ENCODE data around the gene ARID1B. TPM values are rescaled to one million over a fixed set of nuclear protein-coding genes. Genes with fewer than 3 reads are reported as not detected.

Gene ARID1B
- total RNA-seq, 1 donor from 2014 or later, result 155 TPM

GRCh38 chr6:157228426-157229131, 451.4 kb downstream of the ARID1B start:
- H3K27ac Mint-ChIP-seq, result no peak overlapping the region
- DNase-seq (ENCODE audit: low spot score in 2 of 2, unreplicated experiment in 2 of 2), result no peak
- H3K4me3 Mint-ChIP-seq, result no peak overlapping the region
- H3K9me3 Mint-ChIP-seq, result no peaks in the 10 kb centered on the region
- peaks cover 17% of the 10 kb centered on the region for H3K27me3 Mint-ChIP-seq (ENCODE audit: low read depth)
- TF ChIP-seq CTCF (IDR thresholded peaks at IDR 0.05; ENCODE audit: unreplicated experiment), result no peak
- no peaks in the 10 kb centered on the region for H3K36me3 Mint-ChIP-seq
- peaks cover 24% of the 10 kb centered on the region for H3K4me1 Mint-ChIP-seq

GRCh38 chr6:157229132-157229618, 452.0 kb downstream of the ARID1B start:
- Mint-ChIP-seq H3K9me3 (no peaks in the 10 kb centered on the region), H3K27me3 (ENCODE audit: low read depth) (peaks cover 23% of the 10 kb centered on the region), H3K4me1 (peaks cover 24% of the 10 kb centered on the region), H3K27ac (no peak overlapping the region), H3K36me3 (no peaks in the 10 kb centered on the region), H3K4me3 (no peak overlapping the region)
- DNase-seq (ENCODE audit: low spot score in 2 of 2, unreplicated experiment in 2 of 2), result no peak
- TF ChIP-seq CTCF (IDR thresholded peaks at IDR 0.05; ENCODE audit: unreplicated experiment), result no peak

- DNase-seq (ENCODE audit: low spot score in 2 of 2, unreplicated experiment in 2 of 2), result no peak
- Mint-ChIP-seq H3K36me3 (no peaks in the 10 kb centered on the region), H3K27me3 (ENCODE audit: low read depth) (peaks cover 28% of the 10 kb centered on the region), H3K9me3 (no peaks in the 10 kb centered on the region), H3K27ac (no peak overlapping the region), H3K4me1 (peaks cover 25% of the 10 kb centered on the region), H3K4me3 (no peak overlapping the region)
- TF ChIP-seq CTCF (IDR thresholded peaks at IDR 0.05; ENCODE audit: unreplicated experiment), result no peak
Measured at GRCh38 chr6:157229713-157230112, 452.5 kb downstream of the ARID1B start.

- Mint-ChIP-seq H3K27me3 (ENCODE audit: low read depth) (peaks cover 39% of the 10 kb centered on the region), H3K9me3 (no peaks in the 10 kb centered on the region), H3K4me3 (no peak overlapping the region), H3K36me3 (no peaks in the 10 kb centered on the region), H3K4me1 (peaks cover 27% of the 10 kb centered on the region), H3K27ac (no peak overlapping the region)
- no peak for DNase-seq (ENCODE audit: low spot score in 2 of 2, unreplicated experiment in 2 of 2)
- TF ChIP-seq CTCF (IDR thresholded peaks at IDR 0.05; ENCODE audit: unreplicated experiment), result no peak
Measured at GRCh38 chr6:157230910-157231309, 453.7 kb downstream of the ARID1B start.

- no peak for DNase-seq (ENCODE audit: low spot score in 2 of 2, unreplicated experiment in 2 of 2)
- Mint-ChIP-seq H3K27ac (no peak overlapping the region), H3K9me3 (no peaks in the 10 kb centered on the region), H3K4me1 (peaks cover 21% of the 10 kb centered on the region), H3K4me3 (no peak overlapping the region), H3K27me3 (ENCODE audit: low read depth) (peaks cover 45% of the 10 kb centered on the region), H3K36me3 (no peaks in the 10 kb centered on the region)
- no peak for TF ChIP-seq CTCF (IDR thresholded peaks at IDR 0.05; ENCODE audit: unreplicated experiment)
Measured at GRCh38 chr6:157232161-157232895, 455.1 kb downstream of the ARID1B start.
